K562 (cell line): ENCODE results near the gene DENND1A. TPM values are rescaled to one million over a fixed set of nuclear protein-coding genes. Genes with fewer than 3 reads are reported as not detected.

ENCODE experiments used
- ATAC-seq: fragments of 200-7000 bp; cut with Tn5 transposase; 3 replicates; pipeline ENCODE4 v1.9.1; 2020; ENCODE audit warnings: moderate library complexity
- BruUV-seq: library from RNA; stranded (reverse); fragments of 400-500 nt; replicated peaks from 2 replicates; lab custom pipeline; 2021; lab: Mats Ljungman, UMichigan
- CTCF ChIA-PET: fragments of 300-600 bp; formaldehyde crosslinking; extraction: SDS; loops from one replicate; lab custom pipeline; 2021; ENCODE audit warnings: low intra/inter-chr PET ratio; lab: Yijun Ruan, JAX
- POLR2A ChIA-PET: fragments of 300-600, 350-650 bp; sonication (Branson Sonifier 250); formaldehyde crosslinking; extraction: SDS; loops from one replicate; lab custom pipeline; 2021; ENCODE audit warnings: antibody characterized with exemption, inconsistent platforms; lab: Yijun Ruan, JAX
- DNase-seq, 4 experiments: peaks; one replicate each; pipeline versions ENCODE4 v3.0.0 to v3.0.0-alpha.2; 2011 to 2018; ENCODE audit warnings: low spot score in 3 of 4, mixed read lengths in 3 of 4; ENCODE audit errors: extremely low read depth in 1 of 4
- FAIRE-seq: peaks from 2 replicates; lab custom pipeline; 2011; peaks lifted over from hg19 to GRCh38; lab: Jason Lieb, UNC
- H2AFZ ChIP-seq: 2 replicates; pipeline ENCODE4 v1.6.0; 2011; ENCODE audit warnings: low read depth, low read length, control low read depth, inconsistent platforms
- H3K27ac ChIP-seq: fragments of 200-600 bp; 3 replicates; pipeline ENCODE4 v1.8.0; 2011; ENCODE audit warnings: low read depth, mild to moderate bottlenecking, control low read depth, inconsistent platforms, low read length, moderate library complexity, mixed read lengths; ENCODE audit errors: extremely low read depth
- H3K27me3 ChIP-seq, 2 experiments: fragments of 300-600 bp in 1 of 2; 2 replicates in 1 of 2; 3 replicates in 1 of 2; pipeline versions ENCODE4 v1.6.0 to v1.8.0; 2011; ENCODE audit warnings: inconsistent platforms in 2 of 2, low read length in 2 of 2, mild to moderate bottlenecking in 1 of 2, mixed read lengths in 1 of 2, moderate library complexity in 1 of 2; ENCODE audit not compliant: control insufficient read depth in 2 of 2, insufficient read depth in 2 of 2
- H3K36me3 ChIP-seq: fragments of 300-600 bp; 3 replicates; pipeline ENCODE4 v1.8.0; 2011; ENCODE audit warnings: mild to moderate bottlenecking, low read length, inconsistent platforms; ENCODE audit not compliant: control insufficient read depth, insufficient read depth
- H3K4me1 ChIP-seq, 2 experiments: fragments of 200-600 bp in 1 of 2; replicated peaks in 1 of 2; 2 replicates in 1 of 2; 3 replicates in 1 of 2; pipeline versions ENCODE4 v1.5.1 to v1.8.0; 2011; ENCODE audit warnings: inconsistent platforms in 2 of 2, low read length in 2 of 2, mild to moderate bottlenecking in 1 of 2, mixed read lengths in 1 of 2, moderate library complexity in 1 of 2; ENCODE audit not compliant: control insufficient read depth in 2 of 2, insufficient read depth in 2 of 2
- H3K4me2 ChIP-seq: 2 replicates; pipeline ENCODE4 v1.6.1; 2011; ENCODE audit warnings: low read length, control low read depth, inconsistent platforms, mixed read lengths; ENCODE audit not compliant: insufficient read depth
- H3K4me3 ChIP-seq: fragments of 200-600 bp; sonication (generic), shearing (Covaris generic); 2 replicates; pipeline ENCODE4 v1.5.1; 2016; ENCODE audit warnings: control low read depth, inconsistent platforms
- H3K79me2 ChIP-seq: fragments of 200-600 bp; 3 replicates; pipeline ENCODE4 v1.8.0; 2011; ENCODE audit warnings: low read length, inconsistent platforms; ENCODE audit not compliant: control insufficient read depth, insufficient read depth
- H3K9ac ChIP-seq, 2 experiments: 2 replicates each; pipeline versions ENCODE4 v1.6.0 to v1.6.1; 2011; ENCODE audit warnings: low read depth in 2 of 2, low read length in 2 of 2, control low read depth in 1 of 2, inconsistent platforms in 1 of 2, mild to moderate bottlenecking in 1 of 2, mixed read lengths in 1 of 2; ENCODE audit not compliant: insufficient read depth in 1 of 2
- H3K9me1 ChIP-seq: one replicate; pipeline ENCODE4 v1.6.0; 2011; ENCODE audit warnings: inconsistent platforms, mild to moderate bottlenecking, low read length, moderate library complexity; ENCODE audit not compliant: control insufficient read depth, insufficient read depth
- H3K9me3 ChIP-seq: replicated peaks from 2 replicates; pipeline ENCODE4 v1.5.1; 2011; ENCODE audit warnings: low read depth, low read length, inconsistent platforms; ENCODE audit not compliant: control insufficient read depth, insufficient read depth
- H4K20me1 ChIP-seq: replicated peaks from 2 replicates; pipeline ENCODE4 v1.6.1; 2011; ENCODE audit warnings: low read length, inconsistent platforms, mixed read lengths; ENCODE audit not compliant: control insufficient read depth, insufficient read depth
- ASH1L ChIP-seq: fragments of 450-650 bp; IDR thresholded peaks from 2 replicates; pipeline ENCODE4 v1.6.1; 2018; ENCODE audit warnings: borderline replicate concordance, mild to moderate bottlenecking, low read depth; ENCODE audit not compliant: partially characterized antibody
- BCOR ChIP-seq: fragments of 450-650 bp; IDR thresholded peaks from 2 replicates; pipeline ENCODE4 v1.6.1; 2016
- BRD9 ChIP-seq: fragments of 450-650 bp; IDR thresholded peaks from 2 replicates; pipeline ENCODE4 v1.6.1; 2018; ENCODE audit warnings: low read depth; ENCODE audit not compliant: partially characterized antibody
- CBX1 ChIP-seq: sonication (generic); IDR thresholded peaks from 2 replicates; pipeline ENCODE4 v1.6.1; 2016; ENCODE audit warnings: antibody characterized with exemption, low read depth, mild to moderate bottlenecking
- CREBBP ChIP-seq: IDR thresholded peaks from one replicate; pipeline ENCODE4 v1.6.1; 2012; ENCODE audit warnings: low read depth, mild to moderate bottlenecking, control low read depth, inconsistent platforms, low read length
- GABPB1 ChIP-seq: sonication (generic); formaldehyde crosslinking; IDR thresholded peaks from 2 replicates; pipeline ENCODE4 v1.8.0; 2022; ENCODE audit warnings: mild to moderate bottlenecking, missing genetic modification reagents
- GATA2 ChIP-seq: sonication (generic); formaldehyde crosslinking; IDR thresholded peaks from 2 replicates; pipeline ENCODE4 v1.4.0; 2020; ENCODE audit warnings: mild to moderate bottlenecking, missing genetic modification reagents
- HDAC2 ChIP-seq: fragments of 450-650 bp; IDR thresholded peaks from 2 replicates; pipeline ENCODE4 v1.6.1; 2016; ENCODE audit warnings: mild to moderate bottlenecking
- KDM1A ChIP-seq, 2 experiments: fragments of 450-650 bp; IDR thresholded peaks; 2 replicates each; pipeline ENCODE4 v1.6.1; 2016; ENCODE audit warnings: mild to moderate bottlenecking in 2 of 2
- NFIC ChIP-seq: fragments of 450-650 bp; IDR thresholded peaks from 2 replicates; pipeline ENCODE4 v1.6.1; 2017; ENCODE audit warnings: mild to moderate bottlenecking, inconsistent platforms
- PTBP1 ChIP-seq: fragments of 200-400 bp; formaldehyde crosslinking; IDR thresholded peaks from 2 replicates; pipeline ENCODE4 v1.6.1; 2017; ENCODE audit warnings: low read depth, low read length
- RBFOX2 ChIP-seq: fragments of 200-400 bp; formaldehyde crosslinking; IDR thresholded peaks from 2 replicates; pipeline ENCODE4 v1.6.1; 2017; ENCODE audit warnings: low read depth, mild to moderate bottlenecking, low read length, moderate library complexity
- RBM25 ChIP-seq: fragments of 200-400 bp; formaldehyde crosslinking; IDR thresholded peaks from 2 replicates; pipeline ENCODE4 v1.6.1; 2018; ENCODE audit warnings: low read length, low read depth, moderate library complexity; ENCODE audit not compliant: severe bottlenecking
- RCOR1 ChIP-seq, 2 experiments: IDR thresholded peaks; 2 replicates each; pipeline ENCODE4 v1.6.1; 2012; ENCODE audit warnings: low read depth in 2 of 2, low read length in 2 of 2, borderline replicate concordance in 1 of 2, improper control_type of control experiment in 1 of 2
- SMARCA4 ChIP-seq: fragments of 450-650 bp; IDR thresholded peaks from 2 replicates; pipeline ENCODE4 v1.6.1; 2016
- SMARCA5 ChIP-seq: fragments of 450-650 bp; IDR thresholded peaks from 2 replicates; pipeline ENCODE4 v1.6.1; 2016
- TCF7 ChIP-seq: sonication (generic); IDR thresholded peaks from 2 replicates; pipeline ENCODE4 v1.6.1; 2016; ENCODE audit warnings: antibody characterized with exemption, borderline replicate concordance
- ZNF146 ChIP-seq: IDR thresholded peaks from one replicate; pipeline ENCODE4 v1.6.1; 2018; ENCODE audit warnings: missing compliant biosample characterization; ENCODE audit not compliant: unreplicated experiment
- WGBS: fragments of 100-300 bp; shearing (Covaris generic); methylation state at CpG from one replicate; pipeline ENCODE4 v1.1.6; 2016; ENCODE audit warnings: low coverage, mixed read lengths; ENCODE audit not compliant: insufficient coverage; ENCODE audit errors: missing lambda C conversion rate; 5-methylcytosine and 5-hydroxymethylcytosine counted together
- in situ Hi-C: fragments of 300-500 bp; cut with MboI; formaldehyde crosslinking; loops from 4 replicates; pipeline ENCODE4 v1.15.0; 2018; ENCODE audit warnings: inconsistent platforms, mixed read lengths
- intact Hi-C: fragments of 100-400 bp; cut with micrococcal nuclease; formaldehyde crosslinking; loops from 2 replicates; pipeline ENCODE4 v1.14.2; 2022
- polyA plus RNA-seq, 8 experiments: library from polyadenylated mRNA; depleted of rRNA in 4 of 8; stranded (reverse) in 5 of 8; unstranded in 3 of 8; fragments of >200 nt; fragmentation: Nextera tagmentation in 2 of 8; fragmentation: Illumina TruSeq in 1 of 8; extraction: Ambion mirVana in 2 of 8; extraction: Trizol in 1 of 8; gene quantifications; 2 replicates each; pipeline versions ENCODE4 v1.2.1 to v1.2.3, GENCODE V29; 2011 to 2014; ENCODE audit warnings: inconsistent platforms in 1 of 8, missing spikeins in 1 of 8
- total RNA-seq, 7 experiments: library from RNA; depleted of rRNA in 6 of 7; stranded (reverse); fragments of >200 nt in 6 of 7; fragmentation: Illumina TruSeq in 2 of 7; extraction: Trizol in 2 of 7; gene quantifications; 2 replicates each; pipeline versions ENCODE4 v1.2.1 to v1.2.3, GENCODE V29; 2011 to 2021; ENCODE audit warnings: low replicate concordance in 1 of 7
- TF ChIP-seq, protein P1 (sequence below): fragments of 450-650 bp; IDR thresholded peaks from 2 replicates; pipeline ENCODE4 v1.6.1; 2018; ENCODE audit not compliant: partially characterized antibody
- TF ChIP-seq, protein P2 (sequence below): sonication (generic); formaldehyde crosslinking; IDR thresholded peaks from 2 replicates; pipeline ENCODE4 v1.8.1; 2023; ENCODE audit warnings: mild to moderate bottlenecking, missing genetic modification reagents

DENND1A gene
- total and polyA plus RNA-seq, 9 of the 15 experiments (the other 6 are each of a cell fraction or from before 2014, with no cell fraction given): 7.6 to 29.5 (median 15.7) TPM

DNA sequence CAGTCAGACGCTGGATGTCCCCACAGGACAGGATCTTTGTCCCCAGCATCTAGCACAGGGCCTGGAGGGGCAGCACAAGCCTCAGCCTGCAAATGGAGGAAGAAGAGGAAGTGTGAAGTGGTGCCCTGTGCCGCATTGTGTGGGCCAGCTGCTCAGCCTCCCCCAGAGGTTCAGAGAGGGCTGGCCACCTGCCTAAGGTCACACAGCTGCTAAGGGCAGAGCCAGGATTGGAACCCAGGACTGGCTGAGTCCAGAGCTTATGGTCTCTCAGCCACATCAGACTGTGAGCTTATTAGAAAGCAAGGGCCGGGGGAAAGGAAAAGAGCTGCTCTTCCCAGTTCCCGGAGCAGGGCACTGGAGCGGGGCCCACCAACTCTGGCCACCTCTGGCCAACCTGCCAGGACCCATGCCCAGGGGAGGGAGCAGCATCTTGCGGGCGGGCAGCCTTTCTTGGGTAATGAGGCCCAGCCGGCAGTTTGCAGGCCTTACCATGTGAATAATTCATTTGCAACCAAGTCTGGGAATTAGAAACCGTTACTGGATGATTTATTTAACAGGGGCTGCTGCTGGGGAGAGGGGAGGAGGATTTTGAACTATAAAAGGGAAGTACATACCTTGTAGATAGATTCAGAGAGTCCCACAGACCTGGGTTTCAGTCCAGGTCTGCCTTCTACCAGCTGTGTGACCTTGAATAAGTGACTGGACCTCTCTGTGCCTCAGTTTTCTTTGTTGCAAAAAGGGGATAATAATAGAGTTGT is 585.6 kb downstream of the DENND1A start:
- CTCF ChIA-PET: interaction anchor here (1.0 kb wide), 1 partner anchor 263 kb away, joined by 4 read pairs; no protein-coding TSS in a partner anchor
- FAIRE-seq (no peak), DNase-seq (no peak), ATAC-seq (no peak)
- Histone ChIP-seq H2AFZ (peak overlapping the region; percentile 93), H3K27me3 (no peaks in the 10 kb centered on the region), H3K9ac (peak overlapping the region; percentile 58 to 86; a peak in 2 of 4 replicates), H3K4me1 (peaks cover 36 to 48% of the 10 kb centered on the region in 2 experiments), H3K36me3 (no peaks in the 10 kb centered on the region), H3K9me1 (no peaks in the 10 kb centered on the region), H3K27ac (peak overlapping the region; percentile 76; the same call in 2 of the 3 replicates), H3K4me3 (no peak overlapping the region), H3K79me2 (no peaks in the 10 kb centered on the region), H3K9me3 (no peaks in the 10 kb centered on the region), H3K4me2 (no peak overlapping the region), H4K20me1 (no peaks in the 10 kb centered on the region)
- no TSS peak for BruUV-seq
- POLR2A ChIA-PET: interaction anchor here (1.4 kb wide), 1 partner anchor 12 kb away, joined by 3 read pairs; no protein-coding TSS in a partner anchor
- intact Hi-C loops (no loop called here), in situ Hi-C loops (loop anchor here (10.0 kb wide), 1 partner anchor 520 kb away; the partner anchor contains the start of gene PDCL)
- WGBS: 91% methylated on average over 9 of the region's 9 CpGs
- TF ChIP-seq SMARCA4: no peak
- TF ChIP-seq HDAC2: peak; percentile 14; the same call in 1 of the 2 replicates
- peak; percentile 94 for TF ChIP-seq BCOR
- TF ChIP-seq CREBBP: no peak
- TF ChIP-seq RCOR1 (IDR thresholded peaks at IDR 0.05; ENCODE audit: borderline replicate concordance in 1 of 2, low read depth in 2 of 2, low read length in 2 of 2): peak in 1 of 2 experiments; percentile 60; a peak in 3 of 4 replicates
- no peak for TF ChIP-seq ZNF146
- TF ChIP-seq CBX1: peak; percentile 90
- TF ChIP-seq KDM1A (IDR thresholded peaks at IDR 0.05): peak; percentile 44 to 83; a peak in 3 of 4 replicates
- peak; percentile 59 for TF ChIP-seq BRD9
- no peak for TF ChIP-seq NFIC
- no peak for TF ChIP-seq ASH1L
- TF ChIP-seq PTBP1: peak; percentile 77; the same call in 1 of the 2 replicates
- TF ChIP-seq, protein P1, sequence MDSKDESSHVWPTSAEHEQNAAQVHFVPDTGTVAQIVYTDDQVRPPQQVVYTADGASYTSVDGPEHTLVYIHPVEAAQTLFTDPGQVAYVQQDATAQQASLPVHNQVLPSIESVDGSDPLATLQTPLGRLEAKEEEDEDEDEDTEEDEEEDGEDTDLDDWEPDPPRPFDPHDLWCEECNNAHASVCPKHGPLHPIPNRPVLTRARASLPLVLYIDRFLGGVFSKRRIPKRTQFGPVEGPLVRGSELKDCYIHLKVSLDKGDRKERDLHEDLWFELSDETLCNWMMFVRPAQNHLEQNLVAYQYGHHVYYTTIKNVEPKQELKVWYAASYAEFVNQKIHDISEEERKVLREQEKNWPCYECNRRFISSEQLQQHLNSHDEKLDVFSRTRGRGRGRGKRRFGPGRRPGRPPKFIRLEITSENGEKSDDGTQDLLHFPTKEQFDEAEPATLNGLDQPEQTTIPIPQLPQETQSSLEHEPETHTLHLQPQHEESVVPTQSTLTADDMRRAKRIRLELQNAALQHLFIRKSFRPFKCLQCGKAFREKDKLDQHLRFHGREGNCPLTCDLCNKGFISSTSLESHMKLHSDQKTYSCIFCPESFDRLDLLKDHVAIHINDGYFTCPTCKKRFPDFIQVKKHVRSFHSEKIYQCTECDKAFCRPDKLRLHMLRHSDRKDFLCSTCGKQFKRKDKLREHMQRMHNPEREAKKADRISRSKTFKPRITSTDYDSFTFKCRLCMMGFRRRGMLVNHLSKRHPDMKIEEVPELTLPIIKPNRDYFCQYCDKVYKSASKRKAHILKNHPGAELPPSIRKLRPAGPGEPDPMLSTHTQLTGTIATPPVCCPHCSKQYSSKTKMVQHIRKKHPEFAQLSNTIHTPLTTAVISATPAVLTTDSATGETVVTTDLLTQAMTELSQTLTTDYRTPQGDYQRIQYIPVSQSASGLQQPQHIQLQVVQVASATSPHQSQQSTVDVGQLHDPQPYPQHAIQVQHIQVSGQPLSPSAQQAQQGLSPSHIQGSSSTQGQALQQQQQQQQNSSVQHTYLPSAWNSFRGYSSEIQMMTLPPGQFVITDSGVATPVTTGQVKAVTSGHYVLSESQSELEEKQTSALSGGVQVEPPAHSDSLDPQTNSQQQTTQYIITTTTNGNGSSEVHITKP: no peak
- TF ChIP-seq RBFOX2: no peak
- TF ChIP-seq GABPB1 (CRISPR knock-in tag): no peak
- no peak for TF ChIP-seq TCF7
- peak; percentile 91 for TF ChIP-seq RBM25
- TF ChIP-seq GATA2: no peak
- TF ChIP-seq, protein P2, sequence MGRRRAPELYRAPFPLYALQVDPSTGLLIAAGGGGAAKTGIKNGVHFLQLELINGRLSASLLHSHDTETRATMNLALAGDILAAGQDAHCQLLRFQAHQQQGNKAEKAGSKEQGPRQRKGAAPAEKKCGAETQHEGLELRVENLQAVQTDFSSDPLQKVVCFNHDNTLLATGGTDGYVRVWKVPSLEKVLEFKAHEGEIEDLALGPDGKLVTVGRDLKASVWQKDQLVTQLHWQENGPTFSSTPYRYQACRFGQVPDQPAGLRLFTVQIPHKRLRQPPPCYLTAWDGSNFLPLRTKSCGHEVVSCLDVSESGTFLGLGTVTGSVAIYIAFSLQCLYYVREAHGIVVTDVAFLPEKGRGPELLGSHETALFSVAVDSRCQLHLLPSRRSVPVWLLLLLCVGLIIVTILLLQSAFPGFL (CRISPR knock-in tag): no peak
- peak; percentile 79 for TF ChIP-seq SMARCA5
